T-helper 2 cell (primary cell): ENCODE data around the gene SHISA6.

Source experiments
- DNase-seq, 5 experiments: peaks; one replicate each; pipeline versions ENCODE4 v3.0.0 to v3.0.0-alpha.2; 2012 to 2022

SHISA6 gene

GRCh38 chr17:11461993-11462548 lies 221.1 kb downstream of the SHISA6 start:
- DNase-seq: no peak

- DNase-seq: no peak
These were observed 226.6 kb downstream of the SHISA6 start for GRCh38 chr17:11467639-11468038.

GRCh38 chr17:11485336-11486100 lies 244.5 kb downstream of the SHISA6 start:
- DNase-seq: no peak

- no peak for DNase-seq
These were observed 245.3 kb downstream of the SHISA6 start for GRCh38 chr17:11486101-11486867.

- DNase-seq: no peak
These were observed 245.9 kb downstream of the SHISA6 start for GRCh38 chr17:11486868-11487310.

GRCh38 chr17:11487469-11487868 lies 246.5 kb downstream of the SHISA6 start:
- no peak for DNase-seq

DNA sequence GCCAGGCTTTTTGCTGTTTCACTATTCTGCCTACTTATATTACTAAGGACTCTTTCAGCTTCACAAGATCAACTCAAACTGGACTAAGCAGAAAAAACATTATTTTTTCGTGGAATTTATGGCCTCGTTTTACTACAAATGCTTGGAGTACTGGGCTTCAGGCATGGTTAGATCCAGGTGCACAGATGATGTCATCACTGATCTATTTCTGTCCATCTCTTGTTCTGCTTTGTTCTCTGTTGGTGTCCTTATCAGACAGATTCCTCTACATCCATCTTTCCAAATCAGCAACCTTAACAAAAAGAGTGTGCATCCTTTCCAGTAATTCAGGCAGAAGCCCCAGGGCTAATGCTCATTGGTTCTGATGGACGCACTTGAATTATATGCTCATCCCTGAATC lies 247.4 kb downstream of the SHISA6 start:
- no peak for DNase-seq

DNA sequence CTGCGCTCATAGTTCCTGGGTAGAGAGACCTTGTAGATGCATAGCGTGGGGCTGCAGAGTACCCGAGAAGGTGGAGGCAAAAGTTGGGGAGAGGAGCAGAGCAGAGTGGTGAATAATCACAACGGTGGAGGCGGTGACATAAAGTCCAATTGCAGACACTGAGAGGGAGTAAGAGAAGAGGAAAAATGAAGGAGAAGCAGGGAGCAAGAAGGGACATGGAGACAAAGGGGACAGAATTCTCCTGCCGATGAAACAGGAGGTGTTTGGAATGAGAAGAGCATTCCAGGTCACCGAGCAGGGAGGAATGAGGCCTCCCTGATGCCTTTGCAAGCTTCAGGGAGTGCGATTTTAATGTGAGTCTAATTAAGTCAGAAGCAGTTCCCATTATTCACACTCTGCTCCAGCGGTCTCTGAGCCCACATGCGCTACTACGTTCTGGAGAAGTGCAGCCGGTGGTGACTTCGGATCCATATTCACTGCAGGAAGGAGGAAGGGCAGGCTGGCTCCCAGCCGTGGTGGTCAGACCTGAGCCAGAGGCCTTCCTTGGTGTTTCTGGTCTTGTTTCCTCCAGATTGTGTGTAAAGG lies 249.2 kb downstream of the SHISA6 start:
- no peak for DNase-seq

DNA sequence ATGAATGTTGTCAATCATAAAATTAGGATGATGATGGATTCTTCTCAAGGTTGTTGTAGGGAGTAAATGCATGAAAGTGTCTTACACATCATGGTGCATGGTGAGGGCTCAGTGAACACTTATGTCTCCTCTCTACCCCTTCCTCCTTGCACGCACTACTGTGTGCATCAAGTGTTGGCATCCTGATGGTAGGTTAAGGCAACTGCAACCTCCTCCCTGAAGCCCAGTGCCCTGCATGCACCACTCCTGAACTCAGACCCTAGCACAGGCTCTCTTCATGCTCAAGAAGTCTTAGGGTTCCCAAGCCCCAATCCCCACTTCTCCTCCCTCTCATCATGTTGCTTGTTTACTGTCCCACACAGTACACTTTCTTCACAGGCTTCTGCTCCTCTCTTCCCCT lies 251.5 kb downstream of the SHISA6 start:
- DNase-seq: no peak

- DNase-seq: no peak
These were observed 252.9 kb downstream of the SHISA6 start for GRCh38 chr17:11493936-11494335.

GRCh38 chr17:11495613-11496012 lies 254.6 kb downstream of the SHISA6 start:
- DNase-seq: no peak

GRCh38 chr17:11499881-11500280 lies 258.9 kb downstream of the SHISA6 start:
- DNase-seq: no peak

- DNase-seq: no peak
These were observed 262.5 kb downstream of the SHISA6 start for GRCh38 chr17:11503308-11504035.

GRCh38 chr17:11506635-11507034 lies 265.6 kb downstream of the SHISA6 start:
- DNase-seq: peak in 1 of 5 experiments; percentile 5

DNA sequence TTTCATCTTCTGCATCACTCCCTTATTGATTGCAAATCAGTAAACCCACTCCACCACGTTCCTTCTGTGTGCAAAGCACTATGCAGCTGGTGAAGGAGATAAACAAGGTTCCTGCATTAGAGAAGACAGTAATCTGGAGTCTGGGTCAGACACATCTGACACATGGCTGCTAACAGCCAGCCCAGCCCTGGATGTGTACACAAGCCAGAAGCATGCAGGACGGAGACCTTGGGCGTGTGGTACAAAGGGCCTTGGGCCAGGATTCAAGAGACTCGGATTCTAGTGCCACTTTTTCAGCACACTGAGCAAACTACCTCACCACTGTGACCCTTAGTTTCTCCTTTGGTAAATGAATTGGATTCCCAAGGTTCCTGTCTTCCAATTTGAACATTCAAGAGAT lies 270.7 kb downstream of the SHISA6 start:
- DNase-seq: no peak

DNA sequence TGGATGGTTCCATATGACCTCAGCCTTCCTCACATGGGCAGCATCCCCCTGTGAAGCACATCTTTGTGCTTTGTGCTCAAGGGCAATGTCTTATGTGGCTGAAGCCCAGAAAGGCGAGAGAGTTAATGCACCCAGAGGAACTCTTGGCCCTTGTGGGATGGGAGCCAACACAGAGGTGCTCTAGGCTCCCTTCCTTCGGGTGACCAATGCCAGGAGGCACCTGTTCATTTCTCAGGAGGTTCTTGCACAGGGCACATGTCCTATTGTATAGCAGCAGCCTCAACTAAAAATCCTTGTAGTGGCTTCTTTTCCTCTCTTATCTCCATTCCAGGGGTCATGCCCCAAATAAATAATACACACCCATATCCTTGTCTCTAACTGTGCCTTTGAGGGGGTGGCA lies 273.6 kb downstream of the SHISA6 start:
- no peak for DNase-seq

GRCh38 chr17:11514981-11515680 lies 274.1 kb downstream of the SHISA6 start:
- DNase-seq: no peak

GRCh38 chr17:11515901-11516300 lies 274.9 kb downstream of the SHISA6 start:
- no peak for DNase-seq

GRCh38 chr17:11535231-11535630 lies 294.2 kb downstream of the SHISA6 start:
- no peak for DNase-seq

DNA sequence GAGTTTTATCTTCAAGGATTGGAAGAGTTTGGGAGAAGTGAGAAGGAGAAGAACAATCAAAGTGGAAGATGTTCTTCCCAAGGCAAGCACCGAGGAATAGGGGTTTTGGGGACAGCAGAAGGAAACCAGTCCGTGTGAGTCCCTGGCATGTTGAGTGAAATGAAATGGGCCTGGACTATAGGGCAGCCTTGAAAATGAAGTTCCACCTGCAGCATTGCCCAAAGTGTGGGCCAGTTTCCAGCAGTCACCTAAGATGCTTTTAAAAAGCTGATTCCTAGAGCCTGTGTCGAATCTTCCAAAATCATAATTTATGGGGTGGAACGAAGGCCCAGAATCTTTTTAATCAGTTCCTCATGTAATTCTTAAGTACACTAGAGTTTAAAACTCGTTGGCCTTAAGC lies 297.4 kb downstream of the SHISA6 start:
- no peak for DNase-seq

DNA sequence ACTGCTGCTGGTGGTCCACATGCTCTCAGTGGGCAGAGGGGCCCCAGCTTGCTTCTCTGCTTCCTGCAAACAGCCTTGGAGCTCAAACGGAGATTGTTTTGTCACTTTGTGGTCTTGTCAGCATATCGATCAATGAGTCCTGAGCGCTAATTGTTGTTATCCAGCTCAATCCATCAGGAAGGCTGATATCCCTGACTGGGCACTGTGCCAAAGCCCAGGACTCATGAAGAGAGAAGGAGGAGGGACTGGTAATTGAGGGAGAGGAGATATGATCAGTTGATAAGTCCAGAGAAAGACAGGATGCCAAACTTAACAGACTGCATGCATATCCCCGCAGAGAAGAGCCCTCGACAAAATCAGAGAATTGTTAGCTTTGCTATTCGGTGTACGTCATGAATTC lies 298.6 kb downstream of the SHISA6 start:
- no peak for DNase-seq

GRCh38 chr17:11545002-11545401 lies 304.0 kb downstream of the SHISA6 start:
- DNase-seq: no peak
